CD4-positive, alpha-beta T cell treated with Interleukin-12 subunit alpha and Interleukin-12 subunit beta, for 1 hour (primary cell): ENCODE results near the gene JMJD4.
A peak's percentile ranks its signal among the peaks of the same experiment; 100 is the strongest.

Source experiments
- DNase-seq: peaks from one replicate; pipeline ENCODE4 v3.0.0-alpha.2; 2020

The JMJD4 gene

DNA sequence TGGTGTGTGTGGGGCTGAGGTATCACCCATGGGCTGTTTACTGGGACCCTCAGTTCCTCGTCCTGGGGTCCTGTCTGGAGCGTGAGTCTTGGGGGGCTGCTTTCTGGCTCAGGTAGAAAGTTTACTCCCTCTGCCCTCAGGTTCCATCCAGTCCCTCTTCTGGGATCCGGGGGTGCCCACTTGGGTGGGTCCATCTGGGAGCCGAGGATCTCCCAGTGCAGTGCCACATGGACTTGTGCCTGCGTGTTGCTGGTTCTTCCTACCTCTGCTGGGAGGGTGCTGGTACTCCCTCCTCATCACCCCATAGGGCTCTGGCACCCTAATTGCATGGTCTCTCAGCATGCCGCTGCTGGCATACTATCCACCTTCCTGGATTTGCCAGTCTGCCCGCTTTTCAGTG is 14.1 kb upstream of the JMJD4 start:
- no peak for DNase-seq

DNA sequence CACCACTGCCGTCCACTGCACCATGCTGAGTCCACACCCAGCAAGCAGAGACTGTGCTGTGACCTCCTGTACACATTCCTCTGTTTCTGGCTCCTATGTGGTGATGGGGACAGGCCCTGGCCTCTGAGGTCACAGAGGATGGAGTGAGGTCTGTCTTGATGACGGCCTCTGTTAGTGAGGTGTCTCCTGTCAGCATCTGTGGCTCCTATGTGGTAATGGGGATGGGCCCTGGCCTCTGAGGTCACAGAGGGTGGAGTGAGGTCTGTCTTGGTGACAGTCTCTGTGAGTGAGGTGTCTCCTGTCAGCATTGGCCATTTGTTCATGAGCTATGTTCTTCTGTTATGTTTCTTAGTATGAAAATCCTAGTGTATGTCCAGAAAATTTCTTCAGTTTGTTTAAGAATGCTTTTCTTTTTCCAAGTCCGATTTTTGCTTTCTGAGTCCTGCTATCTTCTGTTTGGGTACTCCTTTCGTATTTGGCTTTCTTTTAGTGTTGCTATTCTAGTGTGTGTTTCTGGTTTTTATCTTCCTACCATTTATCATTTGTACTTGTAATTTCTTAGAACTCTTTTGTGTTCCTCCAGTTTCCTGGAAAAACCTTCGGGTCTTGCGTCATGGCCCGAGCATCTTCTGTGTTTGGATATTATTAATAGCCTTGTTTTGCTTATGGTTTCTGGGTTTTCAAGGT is 13.5 kb upstream of the JMJD4 start:
- peak; percentile 50 for DNase-seq

- no peak for DNase-seq
Measured at GRCh38 chr1:227747948-227748495, 12.9 kb upstream of the JMJD4 start.

GRCh38 chr1:227747382-227747781 is 12.3 kb upstream of the JMJD4 start:
- DNase-seq = no peak

DNA sequence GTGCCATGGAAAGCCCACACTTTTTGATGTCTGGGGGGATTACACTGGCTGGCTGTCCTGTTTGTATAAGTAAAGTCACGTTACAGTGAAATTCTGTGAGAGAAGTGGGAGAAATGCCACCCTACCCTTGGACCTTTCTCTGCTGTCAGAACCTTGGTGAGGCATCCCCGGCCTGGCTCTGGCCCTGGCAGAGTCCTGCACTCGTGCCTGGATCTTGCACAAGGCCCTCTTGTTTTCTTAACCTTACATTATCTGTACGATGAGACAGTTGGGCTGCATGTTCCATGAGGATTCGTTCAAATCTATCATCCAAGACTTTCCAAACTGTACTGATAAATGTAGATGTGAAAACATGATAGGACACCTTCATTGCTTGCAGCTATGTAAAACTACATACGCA is 11.6 kb upstream of the JMJD4 start:
- no peak for DNase-seq

- no peak for DNase-seq
Measured at GRCh38 chr1:227745568-227746265, 10.6 kb upstream of the JMJD4 start.

DNA sequence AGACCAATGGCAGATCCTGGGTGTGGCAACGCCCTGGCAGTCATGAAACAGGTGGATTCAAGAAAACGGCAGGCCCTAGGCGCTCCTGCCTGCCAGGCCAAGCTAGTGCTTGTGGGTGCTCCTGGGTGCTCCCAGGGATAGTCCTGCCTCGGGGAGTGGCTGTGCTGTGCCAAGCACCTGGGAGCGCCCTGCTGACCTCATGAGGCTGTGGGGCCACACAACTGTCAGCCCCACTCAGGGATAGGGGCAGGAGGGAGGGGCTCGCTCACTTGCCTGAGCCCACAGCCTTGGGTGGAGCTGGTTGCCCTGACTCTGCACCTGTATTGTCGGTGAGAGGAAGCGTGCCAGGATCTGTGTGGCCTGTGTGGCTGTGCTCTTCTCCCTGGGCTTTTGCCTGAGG is 9.6 kb upstream of the JMJD4 start:
- DNase-seq = no peak

- no peak for DNase-seq
Measured at GRCh38 chr1:227742738-227743715, 7.9 kb upstream of the JMJD4 start.

- no peak for DNase-seq
Measured at GRCh38 chr1:227741166-227741870, 6.2 kb upstream of the JMJD4 start.

GRCh38 chr1:227740401-227740960 is 5.4 kb upstream of the JMJD4 start:
- DNase-seq = no peak

DNA sequence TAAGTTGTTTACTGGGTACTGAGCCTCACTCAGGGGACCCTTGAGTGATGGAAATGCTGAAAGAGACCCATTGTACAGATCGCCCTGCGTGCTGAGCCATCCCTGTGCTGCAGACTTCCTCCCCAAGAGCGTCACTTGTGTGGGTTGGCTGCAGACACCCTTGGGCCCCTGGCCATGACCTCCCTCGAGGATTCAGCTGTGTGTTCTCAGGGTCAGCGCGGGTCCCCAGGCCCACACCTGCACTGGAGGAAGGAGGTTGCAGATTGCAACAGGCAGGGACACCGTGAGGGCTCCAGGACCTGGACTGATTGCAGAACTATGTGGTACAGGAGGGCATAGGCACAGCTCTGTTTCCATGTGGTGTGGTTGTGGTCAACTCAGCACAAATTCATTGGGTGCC is 4.5 kb upstream of the JMJD4 start:
- no peak for DNase-seq

- no peak for DNase-seq
Measured at GRCh38 chr1:227738820-227739219, 3.7 kb upstream of the JMJD4 start.

DNA sequence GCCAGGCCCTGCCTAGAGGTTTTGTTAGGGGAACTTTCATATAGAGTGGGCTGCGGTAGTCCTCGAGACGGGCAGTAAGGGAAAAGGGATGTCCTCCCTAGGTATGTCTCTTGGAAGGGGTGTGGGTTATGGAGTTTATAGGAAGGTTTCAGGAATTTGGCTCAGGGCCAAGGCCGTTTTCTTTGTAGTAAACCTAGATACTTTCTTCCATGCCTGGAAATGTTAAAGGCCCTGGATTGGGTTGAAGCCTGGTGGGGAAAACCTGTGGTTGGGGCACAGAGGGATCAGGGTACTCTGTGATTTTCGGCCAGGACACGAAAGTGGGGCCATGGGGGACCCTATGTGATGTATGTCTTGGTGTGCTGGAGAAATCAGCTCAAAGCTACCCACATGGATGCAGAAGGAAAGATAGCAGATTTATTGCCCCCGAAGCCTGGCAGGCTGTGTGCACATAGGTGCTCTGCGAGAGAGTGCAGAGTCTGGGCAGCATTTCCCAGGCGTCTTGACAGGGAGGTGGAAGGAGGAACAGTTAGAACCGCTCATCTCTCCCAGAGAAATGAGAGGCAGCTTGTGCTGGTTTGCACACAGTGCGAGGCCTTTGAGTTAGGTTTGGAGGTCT is 1.8 kb upstream of the JMJD4 start:
- no peak for DNase-seq

GRCh38 chr1:227735539-227736285 is 610 bp upstream of the JMJD4 start:
- no peak for DNase-seq

DNA sequence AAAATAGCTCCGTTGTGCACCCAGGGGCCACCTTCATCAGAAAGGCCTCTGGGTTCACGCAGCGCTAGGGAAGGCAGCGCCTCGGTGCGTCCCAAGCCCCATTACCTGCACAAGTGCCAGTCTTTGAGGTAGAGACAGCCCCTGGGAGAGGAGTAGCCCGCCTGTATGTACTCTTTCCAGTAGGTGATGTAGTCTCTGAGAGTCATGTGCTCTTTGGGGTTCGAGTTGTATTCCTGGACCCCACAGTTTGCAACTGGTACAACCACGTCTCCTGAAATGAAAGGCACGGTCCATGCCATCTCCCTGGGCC is 601 bp downstream of the JMJD4 start:
- DNase-seq = no peak

DNA sequence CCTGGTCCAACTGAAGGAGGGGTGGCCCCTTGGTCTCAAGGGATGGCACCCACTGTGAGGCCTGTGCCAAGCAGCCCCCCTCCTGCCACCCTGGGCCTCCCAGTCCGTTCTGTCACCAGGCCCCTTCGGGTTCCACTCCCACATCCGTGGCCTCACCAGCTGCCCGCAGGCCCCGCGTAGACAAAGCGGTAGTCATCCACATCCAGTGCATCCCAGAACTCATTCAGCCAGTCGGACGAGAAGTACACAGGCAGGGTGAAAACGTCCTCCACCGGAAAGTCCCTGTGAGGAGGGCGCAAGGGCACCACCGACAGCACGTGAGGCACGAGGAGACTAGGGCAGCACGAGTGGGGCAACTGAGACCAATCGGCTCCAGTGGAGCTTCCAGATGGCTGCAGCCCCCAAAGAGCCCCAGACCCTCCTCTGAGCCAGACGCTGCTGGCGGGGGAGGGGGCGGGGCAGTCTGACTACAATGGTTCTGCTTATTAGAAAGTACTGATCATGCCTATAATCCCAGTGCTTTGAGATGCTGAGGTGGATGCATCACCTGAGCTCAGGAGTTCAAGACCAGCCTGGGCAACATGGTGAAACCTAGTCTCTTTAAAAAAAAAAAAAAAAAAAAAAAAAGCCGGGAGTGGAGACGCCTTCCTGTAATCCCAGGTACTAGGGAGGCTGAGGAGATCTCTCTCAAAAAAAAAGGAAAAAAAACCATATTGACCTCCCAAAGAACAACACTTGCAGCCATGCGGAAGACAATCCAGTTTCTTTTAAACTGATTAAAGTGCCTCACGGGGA is 1.2 kb downstream of the JMJD4 start:
- DNase-seq = no peak

DNA sequence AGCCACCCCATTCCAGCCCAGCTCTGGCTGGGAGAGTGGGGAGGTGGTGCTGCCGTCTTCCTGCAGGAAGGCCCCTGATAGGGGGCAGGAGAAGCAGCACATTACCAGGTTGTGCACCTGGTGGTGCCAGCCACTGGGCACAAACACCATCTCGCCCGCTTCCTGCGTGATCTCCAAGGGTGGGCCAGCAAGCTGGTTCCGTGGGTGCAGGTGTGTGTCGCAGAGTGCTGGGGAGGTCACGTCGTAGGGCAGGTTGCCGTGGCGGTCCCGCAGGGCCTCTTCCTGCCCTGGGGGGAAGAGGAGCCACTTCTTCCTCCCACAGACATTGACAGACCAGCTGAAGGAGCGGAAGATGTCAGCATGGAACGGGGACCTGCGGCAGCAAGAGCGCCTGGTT is 1.8 kb downstream of the JMJD4 start:
- DNase-seq = no peak

DNA sequence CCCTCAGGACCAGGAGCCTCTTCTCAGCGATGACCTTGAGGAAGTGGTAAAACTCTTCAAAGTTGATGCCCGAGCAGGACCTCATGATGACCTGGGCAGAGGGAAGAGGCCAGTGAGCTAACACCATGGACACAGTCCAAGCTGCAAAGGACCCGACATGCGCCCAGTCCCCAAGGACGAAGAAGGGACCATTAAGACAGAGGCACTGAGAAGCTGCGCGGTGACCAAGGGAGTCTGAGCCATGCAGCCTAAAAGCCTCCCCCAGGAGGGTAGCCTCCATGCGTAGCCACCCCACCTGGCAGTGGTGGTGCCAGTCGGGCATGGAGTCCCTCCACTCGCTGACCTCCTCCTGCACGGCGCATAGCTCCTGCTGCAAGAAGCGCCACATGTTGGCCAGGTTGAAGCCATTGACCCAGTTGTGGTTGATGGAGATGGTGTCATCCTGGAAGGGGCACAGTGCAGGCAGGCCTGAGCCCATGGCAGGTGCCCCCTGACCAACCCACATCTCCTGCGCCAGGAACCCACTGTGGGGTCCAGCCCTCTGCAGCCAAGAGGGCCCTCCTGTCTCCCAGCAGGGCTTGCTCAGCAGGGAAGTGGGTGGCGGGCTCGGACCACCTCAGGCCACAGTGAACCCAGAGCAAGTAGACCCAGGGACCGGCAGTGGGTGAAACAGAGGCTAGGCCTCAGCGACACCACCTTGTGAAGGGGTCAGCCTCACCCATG is 2.4 kb downstream of the JMJD4 start:
- no peak for DNase-seq

DNA sequence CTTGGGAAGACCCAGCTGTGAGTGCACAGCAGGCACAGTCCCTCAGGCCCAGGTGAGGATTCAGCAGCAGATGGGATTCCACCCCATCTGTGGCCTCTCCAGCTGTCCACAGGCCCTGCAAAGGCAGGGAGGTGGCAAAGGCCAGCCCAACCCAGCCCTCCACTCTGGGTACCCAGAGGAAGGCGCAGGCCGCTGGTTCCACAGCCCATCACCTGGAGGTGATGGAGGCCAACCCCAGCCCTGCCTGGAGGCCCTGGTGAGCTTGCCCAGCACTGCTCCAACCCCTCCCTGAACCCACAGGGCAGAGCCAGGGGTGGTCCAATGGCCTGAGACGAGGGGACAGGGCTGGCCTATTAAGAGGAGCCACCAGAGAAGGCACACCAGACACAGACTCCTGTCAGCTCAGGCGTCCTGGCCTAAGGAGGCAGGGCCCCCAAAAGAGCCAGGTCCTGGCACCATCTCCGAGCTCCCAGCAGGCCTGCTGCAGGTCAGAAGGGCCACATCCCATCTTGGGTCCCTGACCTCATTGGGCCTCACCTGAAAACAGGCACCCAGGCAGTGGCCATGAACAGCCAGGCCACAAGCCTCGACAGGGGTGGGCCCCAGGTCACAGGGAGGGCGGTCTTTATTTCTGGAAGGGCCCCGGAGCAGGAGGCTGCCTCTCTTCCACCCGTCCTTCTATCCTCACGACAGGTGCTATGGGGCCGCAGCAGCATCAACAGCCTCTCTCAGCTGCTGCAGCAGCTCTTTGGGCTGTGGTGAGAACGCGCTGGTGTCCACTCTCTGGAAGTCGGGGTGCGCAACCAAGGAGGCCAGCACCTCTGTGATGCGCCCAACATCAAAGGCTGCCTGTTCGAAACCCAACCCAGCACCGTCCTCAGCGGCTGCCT is 3.2 kb downstream of the JMJD4 start:
- DNase-seq = no peak
